K562 (cell line): ENCODE measurements around the gene TRIM65. TPM values are rescaled to one million over a fixed set of nuclear protein-coding genes. Genes with fewer than 3 reads are reported as not detected.

ENCODE experiments used
- ADNP ChIP-seq: fragments of 200-800 bp; sonication (Bioruptor generic); IDR thresholded peaks from 2 replicates; pipeline ENCODE4 v1.6.1; 2016; ENCODE audit warnings: missing genetic modification characterization, missing compliant biosample characterization
- ARID1B ChIP-seq: fragments of 450-650 bp; IDR thresholded peaks from 2 replicates; pipeline ENCODE4 v1.6.1; 2016; ENCODE audit warnings: antibody characterized with exemption, mild to moderate bottlenecking, inconsistent platforms
- BHLHE40 ChIP-seq: IDR thresholded peaks from 2 replicates; pipeline ENCODE4 v1.6.1; 2011; ENCODE audit warnings: low read length, improper control_type of control experiment
- C11orf30 ChIP-seq: fragments of 450-650 bp; IDR thresholded peaks from 2 replicates; pipeline ENCODE4 v1.6.1; 2016; ENCODE audit warnings: low read depth, mild to moderate bottlenecking
- CHCHD3 ChIP-seq: fragments of 250-450 bp; sonication (Bioruptor Pico); IDR thresholded peaks from 2 replicates; pipeline ENCODE4 v2.1.2; 2022; ENCODE audit warnings: mild to moderate bottlenecking
- CREB1 ChIP-seq, 2 experiments: sonication (generic) in 1 of 2; formaldehyde crosslinking in 1 of 2; IDR thresholded peaks; 2 replicates each; pipeline versions ENCODE4 v1.6.1 to v1.8.0; 2012 to 2022; ENCODE audit warnings: inconsistent platforms in 1 of 2, mild to moderate bottlenecking in 1 of 2, missing genetic modification reagents in 1 of 2, moderate library complexity in 1 of 2
- E2F1 ChIP-seq: sonication (generic); formaldehyde crosslinking; IDR thresholded peaks from 2 replicates; pipeline ENCODE4 v1.8.1; 2023; ENCODE audit warnings: mild to moderate bottlenecking, missing genetic modification reagents, moderate library complexity
- FOXK2 ChIP-seq, 2 experiments: fragments of 450-650 bp; IDR thresholded peaks in 1 of 2; conservative IDR thresholded peaks in 1 of 2; 2 replicates each; pipeline ENCODE4 v1.6.1; 2016; ENCODE audit warnings: low read depth in 2 of 2, mild to moderate bottlenecking in 1 of 2
- GABPB1 ChIP-seq: sonication (generic); formaldehyde crosslinking; IDR thresholded peaks from 2 replicates; pipeline ENCODE4 v1.8.0; 2022; ENCODE audit warnings: mild to moderate bottlenecking, missing genetic modification reagents
- GATAD2A ChIP-seq: fragments of 450-650 bp; IDR thresholded peaks from 2 replicates; pipeline ENCODE4 v1.6.1; 2017
- JUNB ChIP-seq: fragments of 450-650 bp; formaldehyde crosslinking; conservative IDR thresholded peaks from 2 replicates; pipeline ENCODE4 v1.4.0; 2020; ENCODE audit warnings: mild to moderate bottlenecking
- MAX ChIP-seq: sonication (generic); formaldehyde crosslinking; IDR thresholded peaks from 2 replicates; pipeline ENCODE4 v1.9.0; 2022; ENCODE audit warnings: mild to moderate bottlenecking, missing genetic modification reagents
- MCM3 ChIP-seq: fragments of 450-650 bp; IDR thresholded peaks from 2 replicates; pipeline ENCODE4 v1.6.1; 2016
- NFE2 ChIP-seq: IDR thresholded peaks from 2 replicates; pipeline ENCODE4 v1.6.1; 2014; ENCODE audit warnings: antibody characterized with exemption, low read depth
- POLR2G ChIP-seq: fragments of 200-400 bp; formaldehyde crosslinking; IDR thresholded peaks from 2 replicates; pipeline ENCODE4 v1.6.1; 2017; ENCODE audit warnings: low read depth, mild to moderate bottlenecking, antibody characterized with exemption, low read length, moderate library complexity
- RBM14 ChIP-seq: fragments of 200-400 bp; formaldehyde crosslinking; IDR thresholded peaks from 2 replicates; pipeline ENCODE4 v1.6.1; 2018; ENCODE audit warnings: low read depth, mild to moderate bottlenecking, low read length, moderate library complexity, borderline replicate concordance; ENCODE audit not compliant: insufficient read depth
- SIN3A ChIP-seq, 2 experiments: fragments of 150-350 bp in 1 of 2; IDR thresholded peaks; 2 replicates each; pipeline ENCODE4 v1.6.1; 2011 to 2016; ENCODE audit warnings: borderline replicate concordance in 2 of 2, low read depth in 2 of 2, low read length in 2 of 2, mild to moderate bottlenecking in 2 of 2, moderate library complexity in 2 of 2; ENCODE audit not compliant: control insufficient read depth in 1 of 2
- ZBTB2 ChIP-seq: fragments of 450-650 bp; IDR thresholded peaks from 2 replicates; pipeline ENCODE4 v1.6.1; 2016; ENCODE audit warnings: antibody characterized with exemption
- ZFX ChIP-seq: sonication (generic); formaldehyde crosslinking; IDR thresholded peaks from 2 replicates; pipeline ENCODE4 v1.8.0; 2022; ENCODE audit warnings: mild to moderate bottlenecking, missing genetic modification reagents, moderate library complexity
- ZNF384 ChIP-seq: IDR thresholded peaks from 2 replicates; pipeline ENCODE4 v1.6.1; 2012; ENCODE audit warnings: low read depth, low read length, improper control_type of control experiment
- ZNF717 ChIP-seq: fragments of 250-450 bp; sonication (Bioruptor Pico); IDR thresholded peaks from 2 replicates; pipeline ENCODE4 v1.5.0; 2021
- polyA plus RNA-seq, 8 experiments: library from polyadenylated mRNA; depleted of rRNA in 4 of 8; stranded (reverse) in 5 of 8; unstranded in 3 of 8; fragments of >200 nt; fragmentation: Nextera tagmentation in 2 of 8; fragmentation: Illumina TruSeq in 1 of 8; extraction: Ambion mirVana in 2 of 8; extraction: Trizol in 1 of 8; gene quantifications; 2 replicates each; pipeline versions ENCODE4 v1.2.1 to v1.2.3, GENCODE V29; 2011 to 2014; ENCODE audit warnings: inconsistent platforms in 1 of 8, missing spikeins in 1 of 8
- total RNA-seq, 7 experiments: library from RNA; depleted of rRNA in 6 of 7; stranded (reverse); fragments of >200 nt in 6 of 7; fragmentation: Illumina TruSeq in 2 of 7; extraction: Trizol in 2 of 7; gene quantifications; 2 replicates each; pipeline versions ENCODE4 v1.2.1 to v1.2.3, GENCODE V29; 2011 to 2021; ENCODE audit warnings: low replicate concordance in 1 of 7

Gene TRIM65
- total and polyA plus RNA-seq, 9 of the 15 experiments (the other 6 are each of a cell fraction or from before 2014, with no cell fraction given): 2.8 to 45.7 (median 22.9) TPM

- TF ChIP-seq ZNF384 (no peak), POLR2G (0 out of 2 replicates have a peak, but pooled peaks have one; percentile 32), CHCHD3 (CRISPR knock-in tag) (no peak), ZFX (CRISPR knock-in tag) (no peak), MAX (CRISPR knock-in tag) (peak; percentile 55; the same call in 1 of the 2 replicates), BHLHE40 (peak; percentile 97), ADNP (tag) (no peak), FOXK2 (conservative IDR thresholded peaks at IDR 0.05 in 1 of 2, IDR thresholded peaks at IDR 0.05 in 1 of 2; ENCODE audit: low read depth in 2 of 2) (0 out of 4 replicates have a peak, but pooled peaks have one; percentile 36 to 38), RBM14 (no peak), SIN3A (IDR thresholded peaks at IDR 0.05; ENCODE audit: borderline replicate concordance in 2 of 2, control insufficient read depth in 1 of 2, low read depth in 2 of 2, low read length in 2 of 2) (no peak), E2F1 (CRISPR knock-in tag) (no peak), GATAD2A (peak; percentile 46; the same call in 1 of the 2 replicates), CREB1 (IDR thresholded peaks at IDR 0.05) (no peak), CREB1 (CRISPR knock-in tag; IDR thresholded peaks at IDR 0.05) (peak; percentile 52; the same call in 1 of the 2 replicates), ZBTB2 (peak; percentile 73), ARID1B (peak; percentile 36), JUNB (CRISPR knock-in tag) (no peak), ZNF717 (CRISPR knock-in tag) (no peak), C11orf30 (peak; percentile 57), GABPB1 (no peak), MCM3 (no peak), NFE2 (peak; percentile 76)
These were observed 47.0 kb downstream of the TRIM65 start (continued) for GRCh38 chr17:75849724-75850123.
